ENCODE data around the gene PLCL2.

DNA sequence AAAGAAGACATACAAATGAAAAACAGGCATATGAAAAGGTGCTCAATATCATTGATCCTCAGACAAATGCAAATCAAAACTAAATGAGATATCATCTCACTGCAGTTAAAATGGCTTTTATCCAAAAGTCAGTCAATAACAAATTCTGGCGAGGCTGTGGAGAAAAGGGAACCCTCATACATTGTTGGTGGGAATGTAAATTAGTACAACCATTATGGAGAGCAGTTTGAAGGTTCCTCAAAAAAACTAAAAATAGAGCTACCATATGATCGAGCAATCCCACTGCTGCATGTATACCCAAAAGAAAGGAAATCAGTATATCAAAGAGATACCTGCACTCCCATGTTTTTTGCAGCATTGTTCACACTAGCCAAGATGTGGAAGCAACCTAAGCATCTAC, 165.8 kb downstream of the PLCL2 start:
- TF ChIP-seq EZH2 (IDR thresholded peaks at IDR 0.05; ENCODE audit: low read length, missing control alignments), result no peak
- TF ChIP-seq, protein P1, sequence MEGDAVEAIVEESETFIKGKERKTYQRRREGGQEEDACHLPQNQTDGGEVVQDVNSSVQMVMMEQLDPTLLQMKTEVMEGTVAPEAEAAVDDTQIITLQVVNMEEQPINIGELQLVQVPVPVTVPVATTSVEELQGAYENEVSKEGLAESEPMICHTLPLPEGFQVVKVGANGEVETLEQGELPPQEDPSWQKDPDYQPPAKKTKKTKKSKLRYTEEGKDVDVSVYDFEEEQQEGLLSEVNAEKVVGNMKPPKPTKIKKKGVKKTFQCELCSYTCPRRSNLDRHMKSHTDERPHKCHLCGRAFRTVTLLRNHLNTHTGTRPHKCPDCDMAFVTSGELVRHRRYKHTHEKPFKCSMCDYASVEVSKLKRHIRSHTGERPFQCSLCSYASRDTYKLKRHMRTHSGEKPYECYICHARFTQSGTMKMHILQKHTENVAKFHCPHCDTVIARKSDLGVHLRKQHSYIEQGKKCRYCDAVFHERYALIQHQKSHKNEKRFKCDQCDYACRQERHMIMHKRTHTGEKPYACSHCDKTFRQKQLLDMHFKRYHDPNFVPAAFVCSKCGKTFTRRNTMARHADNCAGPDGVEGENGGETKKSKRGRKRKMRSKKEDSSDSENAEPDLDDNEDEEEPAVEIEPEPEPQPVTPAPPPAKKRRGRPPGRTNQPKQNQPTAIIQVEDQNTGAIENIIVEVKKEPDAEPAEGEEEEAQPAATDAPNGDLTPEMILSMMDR (conservative IDR thresholded peaks at IDR 0.05 in 1 of 2, IDR thresholded peaks at IDR 0.05 in 1 of 2; ENCODE audit: low read depth in 1 of 2, low read length in 2 of 2), result no peak
